Measurements from ENCODE around the gene HAGH. TPM values are rescaled to one million over a fixed set of nuclear protein-coding genes. Genes with fewer than 3 reads are reported as not detected.

The HAGH gene
- total RNA-seq, 2 experiments from 2014 or later, result 26.9 to 29.9 TPM

DNA sequence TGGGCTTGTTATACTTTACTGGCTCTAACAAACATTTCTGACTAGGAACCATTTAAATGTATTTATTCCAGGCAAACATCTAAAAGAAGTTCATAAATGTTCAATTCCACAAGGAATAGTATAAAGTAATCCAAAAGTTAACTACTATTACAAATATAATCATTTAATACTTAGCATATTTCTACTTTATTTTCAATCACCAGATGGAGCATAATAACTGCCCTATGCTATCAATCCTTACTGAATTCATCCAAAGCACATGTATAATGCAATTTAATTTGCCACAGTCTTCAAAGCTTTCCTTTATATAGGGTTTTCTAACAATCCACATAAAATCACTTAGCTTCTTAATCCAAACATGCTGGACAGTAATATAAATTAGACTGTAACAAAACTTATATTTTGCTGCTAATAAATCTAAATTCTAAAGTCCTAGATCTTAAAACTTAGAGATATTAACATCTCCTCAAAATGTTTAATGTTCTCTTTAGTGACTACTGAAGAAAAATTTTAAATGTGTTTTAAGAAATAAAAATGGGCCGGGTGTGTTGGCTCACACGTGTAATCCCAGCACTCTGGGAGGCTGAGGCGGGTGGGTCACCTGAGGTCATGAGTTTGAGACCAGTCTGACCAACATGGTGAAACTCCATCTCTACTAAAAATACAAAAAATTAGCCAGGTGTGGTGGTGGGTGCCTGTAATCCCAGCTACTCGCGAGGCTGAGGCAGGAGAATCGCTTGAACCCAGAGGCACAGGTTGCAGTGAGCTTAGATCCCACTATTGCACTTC lies 39.5 kb upstream of the HAGH start:
- Histone ChIP-seq H3K9me3 (ENCODE audit: low read length) (no peaks in the 10 kb centered on the region), H4K20me1 (ENCODE audit: insufficient read depth, low read length) (no peaks in the 10 kb centered on the region), H3K4me3 (ENCODE audit: low read depth, low read length, poor library complexity, severe bottlenecking) (no peak overlapping the region), H3K79me2 (ENCODE audit: insufficient read depth, low read depth, low read length) (no peaks in the 10 kb centered on the region), H2AFZ (ENCODE audit: low read length) (no peak overlapping the region), H3K27ac (ENCODE audit: low read depth, low read length, poor library complexity, severe bottlenecking) (no peak overlapping the region), H3K9me2 (ENCODE audit: insufficient read depth, low read length) (no peaks in the 10 kb centered on the region), H3K4me1 (ENCODE audit: insufficient read depth, low read length, poor library complexity, severe bottlenecking) (no peaks in the 10 kb centered on the region), H3K36me3 (ENCODE audit: insufficient read depth, low read length) (no peaks in the 10 kb centered on the region), H3K4me2 (ENCODE audit: low read length) (no peak overlapping the region)
- ChIA-PET POLR2A (interaction anchor here (1.1 kb wide), 1 partner anchor 63 kb away, joined by 3 read pairs; no protein-coding TSS in a partner anchor), CTCF (ENCODE audit: unreplicated experiment) (no interaction called here)
- intact Hi-C loops (cut with micrococcal nuclease; ENCODE audit: unreplicated experiment), result no loop called here
- no peak for TF ChIP-seq EZH2phosphoT487 (IDR thresholded peaks at IDR 0.05; ENCODE audit: borderline replicate concordance, low read depth, low read length)
- TF ChIP-seq, protein P1, sequence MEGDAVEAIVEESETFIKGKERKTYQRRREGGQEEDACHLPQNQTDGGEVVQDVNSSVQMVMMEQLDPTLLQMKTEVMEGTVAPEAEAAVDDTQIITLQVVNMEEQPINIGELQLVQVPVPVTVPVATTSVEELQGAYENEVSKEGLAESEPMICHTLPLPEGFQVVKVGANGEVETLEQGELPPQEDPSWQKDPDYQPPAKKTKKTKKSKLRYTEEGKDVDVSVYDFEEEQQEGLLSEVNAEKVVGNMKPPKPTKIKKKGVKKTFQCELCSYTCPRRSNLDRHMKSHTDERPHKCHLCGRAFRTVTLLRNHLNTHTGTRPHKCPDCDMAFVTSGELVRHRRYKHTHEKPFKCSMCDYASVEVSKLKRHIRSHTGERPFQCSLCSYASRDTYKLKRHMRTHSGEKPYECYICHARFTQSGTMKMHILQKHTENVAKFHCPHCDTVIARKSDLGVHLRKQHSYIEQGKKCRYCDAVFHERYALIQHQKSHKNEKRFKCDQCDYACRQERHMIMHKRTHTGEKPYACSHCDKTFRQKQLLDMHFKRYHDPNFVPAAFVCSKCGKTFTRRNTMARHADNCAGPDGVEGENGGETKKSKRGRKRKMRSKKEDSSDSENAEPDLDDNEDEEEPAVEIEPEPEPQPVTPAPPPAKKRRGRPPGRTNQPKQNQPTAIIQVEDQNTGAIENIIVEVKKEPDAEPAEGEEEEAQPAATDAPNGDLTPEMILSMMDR (conservative IDR thresholded peaks at IDR 0.05; ENCODE audit: low read length), result no peak
- DNase-seq (ENCODE audit: low spot score), result no peak
- BruUV-seq (replicated peaks), result no TSS peak

DNA sequence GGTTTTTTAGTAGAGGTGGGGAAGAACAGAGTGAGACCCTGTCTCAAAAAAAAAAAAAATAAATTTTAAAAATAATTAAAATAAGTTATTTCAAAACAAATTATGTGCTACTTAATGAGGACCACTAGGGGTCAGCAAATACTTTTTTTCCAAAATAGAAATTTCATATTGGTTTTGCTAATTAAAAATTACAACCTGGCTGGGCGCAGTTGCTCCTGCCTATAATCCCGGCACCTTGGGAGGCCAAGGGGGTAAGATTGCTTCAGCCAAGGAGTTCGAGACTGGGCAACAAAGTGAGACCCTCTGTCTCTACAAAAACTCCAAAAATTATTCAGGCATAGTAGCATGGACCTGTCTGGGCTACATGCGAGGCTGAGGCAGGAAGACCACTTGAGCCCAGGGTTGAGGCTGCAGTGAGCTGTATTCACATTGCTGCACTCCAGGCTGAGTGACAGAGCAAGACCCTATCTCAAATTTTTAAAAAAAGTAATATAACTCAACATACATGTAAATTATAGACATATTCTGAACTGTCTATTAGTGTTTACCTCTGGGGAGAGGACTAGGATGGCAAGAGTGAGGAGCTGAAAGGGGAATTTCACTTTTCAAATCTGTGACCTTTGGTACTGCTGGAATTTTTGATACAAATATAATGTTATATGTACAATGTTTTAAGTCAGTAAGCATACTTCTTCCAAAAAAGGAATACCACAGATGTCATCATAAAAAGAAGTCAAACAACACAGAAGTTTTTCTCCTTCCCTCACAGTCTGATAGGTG lies 37.2 kb upstream of the HAGH start:
- BruUV-seq (replicated peaks), result no TSS peak
- no peak overlapping the region for H3K4me2 ChIP-seq (ENCODE audit: low read length)
- intact Hi-C loops (cut with micrococcal nuclease; ENCODE audit: unreplicated experiment), result loop anchor here (1.0 kb wide), 1 partner anchor 65 kb away; no protein-coding TSS in a partner anchor
- ChIA-PET POLR2A (no interaction called here), CTCF (ENCODE audit: unreplicated experiment) (interaction anchor here (0.5 to 1.5 kb wide), 2 partner anchors 65 to 278 kb away, joined by 3 read pairs; no protein-coding TSS in a partner anchor)
- H3K36me3 ChIP-seq (ENCODE audit: insufficient read depth, low read length), result no peaks in the 10 kb centered on the region
- no peaks in the 10 kb centered on the region for H3K9me2 ChIP-seq (ENCODE audit: insufficient read depth, low read length)
- no peak overlapping the region for H2AFZ ChIP-seq (ENCODE audit: low read length)
- H3K4me1 ChIP-seq (ENCODE audit: insufficient read depth, low read length, poor library complexity, severe bottlenecking), result no peaks in the 10 kb centered on the region
- no peaks in the 10 kb centered on the region for H3K9me3 ChIP-seq (ENCODE audit: low read length)
- no peaks in the 10 kb centered on the region for H4K20me1 ChIP-seq (ENCODE audit: insufficient read depth, low read length)
- no peak overlapping the region for H3K27ac ChIP-seq (ENCODE audit: low read depth, low read length, poor library complexity, severe bottlenecking)
- no peak for TF ChIP-seq EZH2phosphoT487 (IDR thresholded peaks at IDR 0.05; ENCODE audit: borderline replicate concordance, low read depth, low read length)
- TF ChIP-seq, protein P1 (conservative IDR thresholded peaks at IDR 0.05; ENCODE audit: low read length), result peak; percentile 74
- no peak overlapping the region for H3K4me3 ChIP-seq (ENCODE audit: low read depth, low read length, poor library complexity, severe bottlenecking)
- peak; percentile 55 for DNase-seq (ENCODE audit: low spot score)
- H3K79me2 ChIP-seq (ENCODE audit: insufficient read depth, low read depth, low read length), result no peaks in the 10 kb centered on the region

All from OCI-LY7 (cell line).